ENCODE measurements around the gene NSG1. TPM values are rescaled to one million over a fixed set of nuclear protein-coding genes. Genes with fewer than 3 reads are reported as not detected.

Gene NSG1
- total RNA-seq, 2 donors from 2014 or later: 0.27 to 0.56 TPM

GRCh38 chr4:4398430-4398829, 11.5 kb downstream of the NSG1 start:
- Histone ChIP-seq H3K27ac (no peak overlapping the region), H3K4me1 (ENCODE audit: control insufficient read depth in 1 of 2, low read depth in 2 of 2) (no peaks in the 10 kb centered on the region), H3K9me3 (peaks cover 5% of the 10 kb centered on the region), H3K36me3 (no peaks in the 10 kb centered on the region), H3K27me3 (replicated peaks; ENCODE audit: insufficient read depth) (no peaks in the 10 kb centered on the region), H3K4me3 (no peak overlapping the region)
- DNase-seq (ENCODE audit: low spot score): no peak
- no peak for TF ChIP-seq CTCF (IDR thresholded peaks at IDR 0.05)
- no peak for ATAC-seq (ENCODE audit: insufficient number of reproducible peaks, low FRiP score, low read depth)

- H3K4me3 ChIP-seq: no peak overlapping the region
- H3K9me3 ChIP-seq: peaks cover 5% of the 10 kb centered on the region
- no peaks in the 10 kb centered on the region for H3K27me3 ChIP-seq (replicated peaks; ENCODE audit: insufficient read depth)
- TF ChIP-seq CTCF (IDR thresholded peaks at IDR 0.05): no peak
- ATAC-seq (ENCODE audit: insufficient number of reproducible peaks, low FRiP score, low read depth): no peak
- H3K27ac ChIP-seq: no peak overlapping the region
- no peaks in the 10 kb centered on the region for H3K36me3 ChIP-seq
- no peaks in the 10 kb centered on the region for H3K4me1 ChIP-seq (ENCODE audit: control insufficient read depth in 1 of 2, low read depth in 2 of 2)
- DNase-seq (ENCODE audit: low spot score): no peak
Measured at GRCh38 chr4:4401036-4401435, 14.1 kb downstream of the NSG1 start.

GRCh38 chr4:4402966-4403365, 16.1 kb downstream of the NSG1 start:
- no peak overlapping the region for H3K4me3 ChIP-seq
- H3K27ac ChIP-seq: no peak overlapping the region

GRCh38 chr4:4405358-4405962, 18.6 kb downstream of the NSG1 start:
- H3K27me3 ChIP-seq (replicated peaks; ENCODE audit: insufficient read depth): no peaks in the 10 kb centered on the region
- no peaks in the 10 kb centered on the region for H3K36me3 ChIP-seq
- H3K27ac ChIP-seq: no peak overlapping the region
- TF ChIP-seq CTCF (IDR thresholded peaks at IDR 0.05): no peak
- ATAC-seq (ENCODE audit: insufficient number of reproducible peaks, low FRiP score, low read depth): no peak
- no peak overlapping the region for H3K4me3 ChIP-seq
- H3K4me1 ChIP-seq (ENCODE audit: control insufficient read depth in 1 of 2, low read depth in 2 of 2): no peaks in the 10 kb centered on the region
- no peak for DNase-seq (ENCODE audit: low spot score)
- H3K9me3 ChIP-seq: peaks cover 2% of the 10 kb centered on the region

More at GRCh38 chr4:4402966-4403365, 16.1 kb downstream of the NSG1 start:
- Histone ChIP-seq H3K36me3 (no peaks in the 10 kb centered on the region), H3K4me1 (ENCODE audit: control insufficient read depth in 1 of 2, low read depth in 2 of 2) (no peaks in the 10 kb centered on the region), H3K9me3 (peaks cover 5% of the 10 kb centered on the region), H3K27me3 (replicated peaks; ENCODE audit: insufficient read depth) (no peaks in the 10 kb centered on the region)
- no peak for ATAC-seq (ENCODE audit: insufficient number of reproducible peaks, low FRiP score, low read depth)
- no peak for TF ChIP-seq CTCF (IDR thresholded peaks at IDR 0.05)
- no peak for DNase-seq (ENCODE audit: low spot score)

- Histone ChIP-seq H3K27ac (no peak overlapping the region), H3K27me3 (replicated peaks; ENCODE audit: insufficient read depth) (no peaks in the 10 kb centered on the region), H3K4me3 (no peak overlapping the region), H3K9me3 (no peaks in the 10 kb centered on the region), H3K36me3 (no peaks in the 10 kb centered on the region), H3K4me1 (ENCODE audit: control insufficient read depth in 1 of 2, low read depth in 2 of 2) (no peaks in the 10 kb centered on the region)
- TF ChIP-seq CTCF (IDR thresholded peaks at IDR 0.05): no peak
- DNase-seq (ENCODE audit: low spot score): no peak
- no peak for ATAC-seq (ENCODE audit: insufficient number of reproducible peaks, low FRiP score, low read depth)
Measured at GRCh38 chr4:4406455-4407298, 19.8 kb downstream of the NSG1 start.
